Left renal pelvis (tissue), 4 donors: Measurements from ENCODE around the gene OSR1. TPM values are rescaled to one million over a fixed set of nuclear protein-coding genes. Genes with fewer than 3 reads are reported as not detected.
A peak's percentile ranks its signal among the peaks of the same experiment; 100 is the strongest.
"Not testable (repeated sequence)": the region's sequence is repeated elsewhere in the genome, so short reads cannot be mapped to it uniquely, and the experiment has no call there.

Experiments used
- DNase-seq, 4 donors: peaks; one replicate each; pipeline ENCODE4 v3.0.0-alpha.2; 2013; ENCODE audit warnings: low read depth in 4 of 4, low spot score in 3 of 4
- polyA plus RNA-seq, 4 donors: library from polyadenylated mRNA; unstranded; fragments of 120-200 nt; gene quantifications; one replicate each; pipeline ENCODE4 v1.2.1, GENCODE V29; 2013; ENCODE audit not compliant: insufficient read length in 4 of 4

The OSR1 gene
- polyA plus RNA-seq = 10 to 100 TPM in 2 of 4 donors, 1 to 10 TPM in 2; 6.8 to 19.9 (median 9.9) TPM

DNA sequence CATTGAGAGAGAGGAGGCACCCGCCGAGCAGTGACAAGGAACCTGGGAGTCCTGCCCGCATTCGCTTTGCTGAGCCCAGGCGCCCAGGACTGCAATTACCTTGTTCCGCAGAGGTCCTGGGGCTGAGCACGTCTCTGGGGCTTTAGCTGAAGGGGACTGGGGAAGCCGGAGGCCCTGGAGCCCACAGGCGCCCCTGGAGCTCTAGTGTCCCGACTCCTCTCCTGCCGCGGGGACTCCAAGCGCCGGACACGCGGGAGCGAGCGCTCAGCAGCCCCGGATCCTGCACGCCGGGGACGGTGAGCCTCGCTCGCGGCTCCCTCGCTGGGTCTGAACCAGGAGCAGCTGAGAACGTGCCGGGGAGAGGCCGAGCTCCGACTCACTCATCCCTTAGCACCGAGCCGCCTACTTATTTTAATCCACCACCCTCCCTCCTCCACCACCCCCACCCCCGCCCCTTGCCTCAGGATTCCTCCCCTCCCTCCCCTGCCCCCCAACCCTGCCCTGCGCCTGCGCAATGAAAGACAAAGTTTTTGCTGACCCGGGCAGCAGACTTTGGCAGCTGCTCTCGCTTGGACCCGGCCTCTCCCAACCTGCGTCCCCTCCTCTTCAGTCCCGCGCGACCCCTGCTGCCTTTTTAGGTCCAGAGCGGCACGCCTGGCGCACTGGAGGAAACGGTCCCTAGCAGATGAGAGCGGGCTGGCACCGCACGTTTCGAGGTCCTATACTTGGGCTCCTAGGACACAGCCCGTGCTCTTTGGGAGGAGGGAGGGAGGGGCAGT is at the start of gene OSR1:
Gene OSR1, minus strand, starts transcription at position 382 of the 779 bp plus-strand sequence. CDS start 4,818 bp downstream, outside the sequence.
- no peak for DNase-seq

DNA sequence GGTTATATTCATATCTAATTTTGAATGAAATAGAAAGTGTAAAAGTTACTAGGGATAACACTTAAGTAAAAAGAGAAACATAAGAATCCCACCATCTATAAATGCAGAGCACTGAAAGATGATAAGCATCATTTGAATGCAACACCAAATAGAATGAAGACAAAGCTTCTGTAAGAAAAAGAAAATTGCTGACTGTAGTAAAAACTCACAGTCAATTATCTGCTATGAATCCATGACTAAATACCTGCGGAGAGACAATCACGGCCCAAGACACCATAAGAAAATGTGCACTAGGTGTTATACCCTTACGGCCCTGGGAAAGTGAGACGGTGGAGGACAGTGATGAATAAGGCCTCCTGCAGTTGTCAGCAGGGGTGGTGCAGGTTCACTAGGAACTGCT is 45.4 kb upstream of the OSR1 start:
- DNase-seq = no peak

DNA sequence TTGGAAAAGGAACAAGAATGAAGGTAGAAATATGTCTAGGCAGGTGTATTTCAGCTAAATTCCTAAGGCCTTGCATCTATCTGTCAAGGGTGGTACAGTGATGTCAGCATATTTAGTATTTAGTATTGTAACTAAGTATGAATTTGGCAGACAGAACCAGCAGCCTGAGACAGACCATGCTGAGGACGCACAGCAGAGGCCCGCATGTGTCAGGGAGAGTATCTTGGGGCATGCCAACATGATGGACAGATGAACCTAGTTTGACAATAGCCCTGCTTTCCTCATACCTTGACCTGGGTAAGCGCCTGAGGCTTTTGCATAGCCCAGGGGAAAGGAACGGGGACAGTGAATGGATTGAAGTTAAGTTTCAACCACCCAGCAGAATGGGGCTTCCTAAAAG is 33.8 kb upstream of the OSR1 start:
- no peak for DNase-seq

DNA sequence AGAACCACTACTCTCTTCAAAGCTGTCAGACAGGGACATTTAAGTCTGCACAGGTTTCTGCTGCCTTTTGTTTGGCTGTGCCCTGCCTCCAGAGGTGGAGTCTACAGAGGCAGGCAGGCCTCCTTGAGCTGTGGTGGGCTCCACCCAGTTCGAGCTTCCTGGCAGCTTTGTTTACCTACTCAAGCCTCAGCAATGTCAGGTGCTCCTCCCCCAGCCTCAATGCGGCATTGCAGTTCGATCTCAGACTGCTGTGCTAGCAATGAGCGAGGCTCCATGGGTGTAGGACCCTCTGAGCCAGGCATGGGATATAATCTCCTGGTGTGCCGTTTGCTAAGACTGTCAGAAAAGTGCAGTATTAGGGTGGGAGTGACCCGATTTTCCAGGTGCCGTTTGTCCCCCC is 31.0 kb upstream of the OSR1 start:
- not testable (repeated sequence) for DNase-seq

DNA sequence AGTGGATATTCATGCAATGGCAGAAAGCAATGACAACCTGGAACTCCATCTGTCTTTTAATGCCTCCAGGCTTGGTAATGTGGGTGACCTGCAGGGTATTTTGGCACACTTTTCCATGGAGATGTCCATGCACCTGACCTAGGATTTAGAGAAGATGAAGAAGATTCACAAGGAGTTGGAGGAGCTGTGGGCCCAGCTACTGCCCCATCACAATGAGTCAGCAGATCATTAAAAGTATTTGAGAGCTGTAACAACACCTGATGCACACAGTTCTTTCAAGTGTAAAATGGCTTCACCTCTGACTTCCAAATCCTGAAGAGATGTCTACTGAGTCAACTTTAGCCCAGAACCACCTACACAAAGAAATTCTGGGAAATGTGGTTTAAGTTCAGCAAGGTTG is 22.1 kb upstream of the OSR1 start:
- no peak for DNase-seq

DNA sequence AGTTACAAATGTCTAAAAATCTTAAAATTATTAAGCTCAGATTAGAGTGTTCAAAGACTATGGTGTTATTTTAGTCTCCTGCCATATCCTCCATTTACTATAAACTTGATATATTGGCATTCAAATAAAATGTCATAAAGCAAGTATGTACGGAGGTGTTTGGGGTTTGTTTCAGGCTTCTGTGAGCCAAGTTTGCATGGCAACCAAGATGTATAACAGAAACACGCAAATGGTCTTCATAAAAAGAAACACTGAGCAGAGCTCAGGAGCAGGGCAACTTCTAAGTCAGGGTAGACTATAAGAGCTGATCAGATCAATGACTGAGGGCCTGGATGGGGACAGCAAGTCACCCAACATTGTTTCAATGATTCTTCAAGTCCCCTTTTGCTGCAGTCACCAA is 20.5 kb upstream of the OSR1 start:
- DNase-seq = no peak

DNA sequence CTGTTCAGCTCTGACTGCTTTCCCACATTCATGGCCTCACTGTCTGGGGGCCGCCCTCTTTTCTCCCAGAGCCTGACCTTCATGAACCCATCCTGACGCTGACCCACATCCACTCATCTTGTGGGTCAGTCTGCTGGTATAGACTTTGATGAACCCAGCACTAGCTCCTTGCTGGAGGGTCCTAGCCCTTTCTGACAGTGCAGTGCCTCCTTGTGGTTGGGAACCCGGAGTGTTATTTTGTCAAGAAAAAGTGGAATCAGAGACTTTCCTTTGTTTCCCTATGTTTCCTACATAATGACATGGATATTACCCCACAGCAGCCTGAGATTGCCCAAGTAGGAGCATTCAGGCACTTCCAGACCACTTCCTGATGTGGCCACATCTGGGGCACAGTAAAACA is 19.3 kb upstream of the OSR1 start:
- DNase-seq = no peak

DNA sequence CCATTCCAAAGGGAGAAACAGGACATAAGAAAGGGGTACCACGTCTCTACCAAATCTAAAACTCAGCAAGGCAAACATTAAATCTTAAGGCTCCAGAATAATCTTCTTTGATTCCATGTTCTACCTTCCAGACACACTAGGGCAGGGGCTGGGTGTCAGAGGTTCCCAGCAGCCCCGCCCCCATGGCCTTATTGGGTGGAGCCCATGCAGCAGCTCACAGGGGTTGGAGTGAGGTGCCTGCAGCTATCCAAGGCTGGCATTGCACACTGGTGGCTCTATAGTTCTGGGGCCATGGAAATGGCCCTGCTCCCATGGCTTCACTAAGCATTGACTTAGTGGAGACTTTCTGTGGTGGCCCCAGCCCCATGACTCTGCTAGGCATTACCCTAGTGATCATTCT is 14.9 kb upstream of the OSR1 start:
- DNase-seq = no peak

DNA sequence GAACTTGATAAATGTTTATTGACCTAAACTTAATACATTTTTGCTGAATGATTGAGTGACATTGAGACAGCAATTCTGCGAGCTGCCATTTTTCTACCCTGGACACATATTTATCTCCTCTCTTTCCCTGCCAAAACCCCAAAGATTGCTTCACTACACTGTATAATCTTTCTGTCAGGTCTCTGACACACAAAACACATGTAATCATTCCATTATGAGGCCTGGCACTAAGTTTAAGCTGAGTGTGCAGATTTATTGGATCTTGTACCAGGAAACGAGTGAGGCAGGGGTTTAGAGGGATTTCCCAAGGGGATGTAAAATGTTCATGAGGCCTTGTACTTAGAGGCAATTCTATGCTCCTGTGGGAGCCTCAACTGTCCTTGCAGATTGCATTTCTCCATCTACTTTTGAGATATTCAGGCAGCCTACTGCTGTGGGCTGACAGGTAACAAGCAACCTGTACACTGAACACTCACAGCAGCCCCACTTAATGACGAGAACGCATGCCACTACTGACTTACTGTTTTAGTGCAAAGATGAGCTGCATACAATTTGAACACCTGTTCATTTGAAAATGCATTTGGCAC is 13.7 kb upstream of the OSR1 start:
- no peak for DNase-seq

DNA sequence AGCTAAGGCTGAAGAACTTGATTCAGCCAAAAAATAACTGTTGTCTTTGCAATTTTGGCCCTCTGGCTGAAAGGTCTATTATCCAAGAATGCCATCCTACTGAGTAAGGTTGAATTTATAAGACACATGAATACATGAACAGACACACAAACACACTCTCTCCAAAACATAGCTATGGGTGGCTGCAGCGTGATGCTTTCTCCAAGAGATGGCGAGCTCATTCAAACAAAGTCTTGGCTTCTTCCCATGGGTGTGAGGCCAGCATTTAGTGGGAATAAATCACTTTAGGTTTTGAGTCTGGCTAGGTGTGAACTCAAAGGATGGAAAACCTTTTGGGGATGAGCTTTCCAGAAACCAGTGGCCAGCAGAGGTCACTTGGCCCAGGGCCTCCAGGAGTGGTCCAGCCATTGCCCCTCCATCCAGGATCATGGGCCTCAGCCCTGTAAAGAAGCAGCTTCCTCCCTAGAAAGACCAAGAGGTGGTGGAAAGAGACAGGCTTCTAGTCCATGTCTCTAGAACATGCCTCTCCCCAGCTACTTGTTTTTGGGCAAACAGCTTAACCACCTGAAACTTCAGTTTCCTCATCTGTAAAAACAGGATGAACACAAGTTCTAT is 11.0 kb upstream of the OSR1 start:
- DNase-seq = no peak

DNA sequence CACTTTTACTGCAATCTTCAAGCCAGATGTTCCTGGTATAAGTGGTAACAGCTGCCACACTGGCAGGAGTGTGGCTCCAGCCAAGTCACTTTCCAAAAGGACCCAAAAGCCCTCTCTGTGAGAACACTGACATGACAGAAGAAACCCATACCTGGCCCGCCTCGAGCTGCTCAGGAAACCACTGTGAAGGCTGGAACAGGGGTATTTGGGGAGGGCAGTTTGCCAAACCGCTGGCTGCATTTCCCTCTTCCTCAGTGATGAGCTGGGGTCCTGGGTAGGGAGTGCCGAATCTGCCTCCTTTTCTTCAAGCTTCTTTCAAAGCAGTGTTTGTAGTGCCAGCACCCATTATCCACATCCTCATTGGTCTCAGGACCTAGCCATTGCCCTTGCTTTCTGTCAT is 10.3 kb upstream of the OSR1 start:
- DNase-seq = no peak

DNA sequence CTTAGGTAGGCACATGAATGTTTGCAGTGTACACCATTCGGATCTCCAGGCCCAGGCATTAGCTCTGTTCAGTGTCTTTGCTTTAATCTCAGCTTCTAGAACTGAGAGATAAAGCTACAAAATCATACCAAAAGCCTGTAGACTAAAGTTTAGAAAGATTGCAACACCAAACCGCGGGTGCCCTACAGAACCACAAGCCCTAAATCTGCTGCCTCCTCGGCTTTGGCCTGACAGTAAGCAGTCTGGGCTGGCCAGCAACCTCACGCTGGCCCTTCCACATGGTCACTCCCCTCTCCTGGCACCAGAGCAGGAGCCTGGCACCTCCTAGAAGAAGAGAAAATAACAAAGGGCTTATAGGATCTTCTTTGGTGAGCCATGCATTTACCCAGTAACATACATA is 8.9 kb upstream of the OSR1 start:
- no peak for DNase-seq

DNA sequence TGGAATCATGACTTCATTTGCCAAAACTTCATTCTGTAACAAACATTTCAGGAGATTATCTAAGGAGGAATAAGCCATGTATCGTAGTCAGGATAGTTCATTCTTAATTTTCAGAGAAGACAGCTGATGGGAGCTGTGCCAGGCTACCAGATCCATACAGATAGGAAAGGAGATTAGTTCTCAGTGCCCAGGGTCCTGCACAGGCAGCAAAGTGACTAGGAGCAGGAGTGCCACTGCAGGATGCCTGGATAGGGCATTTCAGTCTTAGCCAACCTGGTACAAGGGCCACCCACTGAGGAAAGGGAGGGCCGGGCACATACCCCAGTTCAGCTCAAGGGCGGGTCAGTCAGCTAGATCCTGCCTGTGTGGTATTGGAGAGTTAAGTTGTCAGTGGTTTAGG is 6.7 kb upstream of the OSR1 start:
- no peak for DNase-seq

DNA sequence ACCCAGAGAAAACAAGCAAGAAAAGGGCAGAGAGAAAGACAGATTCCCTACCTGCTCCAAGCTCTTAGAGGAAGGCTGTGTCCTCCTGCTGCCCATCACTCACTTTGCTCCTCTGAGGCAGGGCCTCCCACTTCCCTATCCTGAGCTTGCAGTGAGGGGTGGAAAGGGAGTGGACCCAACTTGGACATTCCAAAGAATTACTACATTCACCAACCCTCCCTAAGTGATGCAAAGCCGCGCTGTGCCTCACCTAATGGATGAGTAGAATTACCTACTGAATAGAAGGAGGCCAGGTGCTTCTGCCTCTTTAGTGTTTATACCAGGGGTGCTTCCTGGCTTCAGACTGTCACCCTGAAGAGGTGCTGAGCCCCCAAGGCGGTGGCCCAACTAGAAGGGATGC is 5.6 kb upstream of the OSR1 start:
- no peak for DNase-seq

DNA sequence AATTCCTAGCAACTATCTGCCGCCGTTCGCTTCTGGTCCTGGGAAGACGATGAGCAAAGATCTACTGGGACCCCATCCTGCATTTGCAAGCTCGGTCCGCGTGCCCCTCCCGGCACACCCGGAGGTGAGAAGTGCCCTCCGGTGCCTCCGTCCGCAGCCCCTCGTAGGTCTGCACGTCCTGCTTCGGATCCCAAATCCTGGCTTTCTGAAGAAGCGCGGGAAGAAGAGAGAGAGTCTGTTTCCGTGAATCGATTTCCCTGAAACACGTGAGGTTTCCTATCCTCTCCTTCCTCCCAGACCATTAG is 5.0 kb upstream of the OSR1 start:
- DNase-seq = no peak

DNA sequence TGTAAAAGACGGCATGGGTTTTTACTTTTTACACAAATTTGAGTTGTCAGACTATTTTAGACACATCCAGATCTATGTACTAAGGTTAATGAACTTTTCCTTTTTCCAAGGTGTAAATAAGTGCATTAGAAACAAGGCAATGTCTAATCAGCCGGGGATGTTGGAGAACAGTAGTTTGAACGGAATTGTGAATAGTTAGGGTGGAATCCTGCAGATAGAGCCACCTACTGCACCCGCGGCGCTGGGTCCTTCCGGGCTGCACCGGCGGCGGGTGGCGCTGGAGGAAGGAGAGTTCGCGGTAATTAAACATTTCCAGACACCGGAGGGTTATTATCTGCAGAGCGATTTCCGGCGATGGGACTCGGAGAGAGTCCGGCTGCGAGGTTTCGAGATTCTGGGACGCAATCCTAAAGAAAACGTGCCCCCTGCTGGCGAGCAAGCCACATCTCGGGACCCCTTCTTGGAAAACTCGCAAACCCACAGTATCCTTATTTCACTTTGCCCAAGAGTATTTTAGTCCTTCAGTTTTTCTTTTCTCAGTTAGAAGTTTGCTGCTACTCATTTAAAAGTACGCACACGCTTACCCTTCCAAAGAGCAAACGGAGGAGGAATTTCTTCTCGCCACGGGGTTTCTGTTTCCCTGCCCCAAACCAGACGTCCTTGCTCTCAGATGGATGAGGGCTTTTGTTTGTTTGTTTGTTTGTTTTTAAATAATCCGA is 4.5 kb upstream of the OSR1 start:
- DNase-seq = peak in 1 of 4 donors; percentile 80

DNA sequence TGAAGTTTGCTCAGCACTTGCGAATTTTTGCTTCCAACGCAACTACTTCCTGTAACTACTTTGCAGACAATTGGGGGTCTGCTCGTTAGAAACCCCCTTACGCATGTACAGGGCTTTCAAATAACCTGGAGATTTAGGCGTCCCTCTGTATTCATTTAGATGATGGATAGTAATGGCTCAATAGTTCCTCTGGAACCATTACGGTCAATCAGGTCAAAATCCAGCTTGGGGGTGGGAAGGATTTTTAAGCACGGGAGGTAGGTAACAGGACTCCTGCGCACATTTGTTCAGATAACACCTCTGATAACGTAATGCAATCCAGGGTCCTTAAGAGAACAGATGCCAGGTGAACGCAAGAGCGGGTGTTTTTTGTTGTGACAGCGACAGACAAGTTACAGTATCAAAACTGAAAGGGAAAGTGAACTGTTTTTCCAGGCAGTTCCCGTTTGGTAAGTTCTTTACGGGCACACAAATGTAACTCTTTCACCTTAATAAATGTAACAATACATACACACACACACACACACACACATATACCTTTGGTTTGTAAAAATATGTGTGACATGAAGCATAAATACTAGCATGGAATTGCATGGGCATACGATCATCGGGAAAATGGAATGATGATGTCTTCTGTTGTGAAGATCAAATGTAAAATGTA is 3.8 kb upstream of the OSR1 start:
- DNase-seq = no peak

DNA sequence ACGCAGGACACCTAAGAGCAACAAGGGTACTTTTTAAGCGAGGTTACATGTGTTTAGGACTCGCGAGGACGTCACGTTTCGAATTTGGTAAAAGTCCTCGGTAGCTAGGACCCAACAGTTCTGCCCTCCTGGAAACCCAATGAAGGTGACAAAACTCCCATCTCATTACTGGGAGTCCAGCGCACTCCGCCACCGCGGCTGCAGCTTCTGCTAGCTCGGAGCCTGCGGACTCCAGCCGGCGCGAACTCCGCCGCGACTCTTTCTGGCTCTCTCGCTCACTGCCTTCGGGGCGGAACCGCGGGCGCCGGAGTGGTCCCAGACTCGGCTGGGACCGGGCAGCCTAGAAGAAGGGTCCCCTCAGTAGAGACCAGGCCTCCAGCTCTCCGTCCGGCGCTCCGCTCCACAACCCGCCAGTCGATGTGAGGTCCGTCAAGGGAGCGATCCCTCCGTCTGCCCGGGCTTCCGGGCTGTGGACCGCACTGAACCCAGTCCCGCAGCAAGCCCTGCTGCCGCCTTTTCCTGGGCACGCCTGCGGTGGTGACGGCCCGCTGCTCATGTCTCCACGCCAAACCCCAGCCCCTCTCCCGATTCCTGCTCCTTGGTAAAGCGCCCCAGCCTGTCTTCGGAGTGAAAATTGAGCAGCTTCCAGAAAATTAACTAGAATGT is 3.0 kb upstream of the OSR1 start:
- DNase-seq = no peak

DNA sequence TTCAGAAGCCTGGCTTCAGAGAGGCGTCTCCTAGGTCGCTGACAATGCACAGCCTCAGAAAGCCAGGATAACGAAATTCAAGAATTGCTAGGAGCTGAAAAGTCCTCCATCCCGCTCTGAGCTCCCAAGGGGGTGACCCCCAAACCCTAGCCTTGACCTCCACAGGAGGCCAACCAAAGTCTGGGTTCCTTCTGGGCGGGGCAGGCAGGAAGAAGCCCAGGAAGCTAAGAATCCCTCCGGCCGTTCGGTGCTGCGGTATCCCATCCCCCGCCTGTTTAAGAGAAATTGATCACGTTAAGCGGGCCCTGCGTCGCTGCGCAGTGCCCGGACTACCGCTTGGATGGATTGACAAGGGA is 2.5 kb upstream of the OSR1 start:
- DNase-seq = no peak

DNA sequence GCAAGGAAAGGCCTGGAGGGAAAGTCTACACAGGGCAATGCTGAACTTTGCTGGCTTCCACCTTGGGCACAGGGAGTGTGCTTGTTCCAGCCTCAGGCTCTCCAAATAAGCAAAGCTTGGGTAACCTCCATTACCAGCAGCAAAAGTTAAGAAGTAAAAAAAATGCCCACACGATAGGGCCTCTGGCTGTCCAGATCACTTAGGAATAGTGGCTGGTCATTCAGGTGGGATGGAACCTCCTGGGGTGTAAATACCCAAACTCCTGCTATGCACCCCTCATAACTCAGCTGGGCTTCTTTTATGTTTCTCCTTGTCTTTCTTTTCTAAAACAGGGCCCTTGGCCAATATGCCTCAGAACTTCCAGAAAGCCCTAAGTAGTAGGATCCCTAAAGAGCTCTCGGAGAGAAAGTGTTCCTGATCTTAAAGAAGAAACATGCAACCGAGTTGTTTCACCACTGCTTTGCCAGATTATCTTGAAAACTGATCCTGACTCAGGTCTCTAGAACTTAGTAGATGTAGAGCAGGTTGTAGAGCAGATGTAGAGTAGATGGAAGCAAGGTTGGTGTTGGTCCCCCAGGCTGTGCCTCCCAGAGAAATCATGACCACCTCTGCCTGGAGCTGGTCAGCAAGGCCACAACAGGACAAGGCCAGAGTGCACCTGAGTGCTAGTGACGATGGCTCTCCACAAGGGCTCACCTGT is 2.0 kb upstream of the OSR1 start:
- DNase-seq = no peak
